ENCODE measurements around the gene RPS21. TPM values are rescaled to one million over a fixed set of nuclear protein-coding genes. Genes with fewer than 3 reads are reported as not detected.

The RPS21 gene
- total RNA-seq, 1 experiment from 2014 or later, result 2,488 TPM

- TF ChIP-seq ZBTB33 (IDR thresholded peaks at IDR 0.05; ENCODE audit: extremely low read depth, insufficient replicate concordance, low read length) (no peak), POLR2AphosphoS5 (IDR thresholded peaks at IDR 0.05; ENCODE audit: low read depth, low read length) (no peak), TCF7L2 (IDR thresholded peaks at IDR 0.05; ENCODE audit: borderline replicate concordance, extremely low read depth, insufficient read depth, insufficient read length) (no peak), EGR1 (IDR thresholded peaks at IDR 0.05; ENCODE audit: low read depth) (no peak), YY1 (IDR thresholded peaks at IDR 0.05; ENCODE audit: extremely low read depth, insufficient replicate concordance, low read depth, low read length) (no peak)
Observed at GRCh38 chr20:62430311-62430853, 43.5 kb downstream of the RPS21 start (continued).

GRCh38 chr20:62430866-62431447 is 44.1 kb downstream of the RPS21 start:
- Histone ChIP-seq H3K4me3 (replicated peaks in 1 of 2; ENCODE audit: low read depth in 1 of 2, low read length in 2 of 2) (no peak overlapping the region), H3K9me2 (ENCODE audit: insufficient read depth) (no peaks in the 10 kb centered on the region), H3K4me2 (ENCODE audit: low read length) (no peak overlapping the region), H3K79me2 (ENCODE audit: insufficient read depth, low read length) (no peaks in the 10 kb centered on the region), H3K27ac (ENCODE audit: low read depth, low read length) (no peak overlapping the region), H3K27me3 (ENCODE audit: insufficient read depth, low read length) (no peaks in the 10 kb centered on the region), H3K4me1 (ENCODE audit: control insufficient read depth in 1 of 2, insufficient read depth in 2 of 2, low read length in 2 of 2) (peaks cover 29 to 32% of the 10 kb centered on the region in 2 experiments), H3K9ac (ENCODE audit: low read length) (no peak overlapping the region), H3K9me3 (ENCODE audit: control insufficient read depth in 1 of 2, insufficient read depth in 1 of 2, low read depth in 1 of 2, low read length in 2 of 2) (no peaks in the 10 kb centered on the region), H4K20me1 (ENCODE audit: insufficient read depth) (no peaks in the 10 kb centered on the region), H2AFZ (ENCODE audit: low read depth, low read length, poor library complexity, severe bottlenecking) (no peak overlapping the region), H3K36me3 (ENCODE audit: control insufficient read depth in 1 of 2, insufficient read depth in 2 of 2, low read length in 2 of 2) (no peaks in the 10 kb centered on the region)
- ATAC-seq (no peak), DNase-seq (ENCODE audit: low read depth, low spot score) (no peak)
- ChIA-PET RAD21 (ENCODE audit: low non-redundant PET in 1 of 2, low total read pairs in 2 of 2, uncharacterized antibody in 2 of 2, unreplicated experiment in 2 of 2) (no interaction called here), POLR2A (no interaction called here), CTCF (no interaction called here)
- TF ChIP-seq POLR2AphosphoS5 (IDR thresholded peaks at IDR 0.05; ENCODE audit: low read depth, low read length), result no peak
- no peak for TF ChIP-seq CEBPB (IDR thresholded peaks at IDR 0.05; ENCODE audit: low read depth)
- TF ChIP-seq YY1 (IDR thresholded peaks at IDR 0.05; ENCODE audit: extremely low read depth, insufficient replicate concordance, low read depth, low read length), result no peak
- no peak for TF ChIP-seq SP1 (IDR thresholded peaks at IDR 0.05; ENCODE audit: low read depth)
- no peak for TF ChIP-seq EZH2phosphoT487 (IDR thresholded peaks at IDR 0.05; ENCODE audit: borderline replicate concordance)
- no peak for TF ChIP-seq SRF (IDR thresholded peaks at IDR 0.05; ENCODE audit: low read depth)
- BruUV-seq (replicated peaks), result no TSS peak
- intact Hi-C loops (cut with micrococcal nuclease), result no loop called here

Measured in HCT116 (cell line).